GM19025 (cell line): Measurements from ENCODE around the gene CLDN22.
"Not testable (repeated sequence)": the region's sequence is repeated elsewhere in the genome, so short reads cannot be mapped to it uniquely, and the experiment has no call there.

Experiments
- ATAC-seq: cut with Tn5 transposase; IDR thresholded peaks from one replicate; pipeline ENCODE4 v1.9.1; 2021; ENCODE audit warnings: mild to moderate bottlenecking, low read depth, moderate library complexity; ENCODE audit not compliant: unreplicated experiment

CLDN22 gene

GRCh38 chr4:183324056-183324455, 4.0 kb upstream of the CLDN22 start:
- not testable (repeated sequence) for ATAC-seq

GRCh38 chr4:183323295-183323694, 3.2 kb upstream of the CLDN22 start:
- ATAC-seq: no peak

GRCh38 chr4:183322326-183322725, 2.2 kb upstream of the CLDN22 start, which contains the start of gene CLDN24:
Gene CLDN24, minus strand, starts transcription at chr4:183322426. Its CDS starts 0 bp downstream, at chr4:183322426.
- no peak for ATAC-seq

- no peak for ATAC-seq
Observed at GRCh38 chr4:183321516-183321915, 1.4 kb upstream of the CLDN22 start.

- no peak for ATAC-seq
Observed at GRCh38 chr4:183321079-183321478, 1.0 kb upstream of the CLDN22 start.

GRCh38 chr4:183318656-183319055, 1.4 kb downstream of the CLDN22 start:
- no peak for ATAC-seq

- no peak for ATAC-seq
Observed at GRCh38 chr4:183314806-183315205, 5.3 kb downstream of the CLDN22 start.

GRCh38 chr4:183314336-183314735, 5.7 kb downstream of the CLDN22 start:
- no peak for ATAC-seq

GRCh38 chr4:183312841-183313240, 7.2 kb downstream of the CLDN22 start:
- ATAC-seq: no peak

GRCh38 chr4:183306811-183307210, 13.3 kb downstream of the CLDN22 start:
- no peak for ATAC-seq

- ATAC-seq: peak; percentile 11
Observed at GRCh38 chr4:183304538-183304937, 15.5 kb downstream of the CLDN22 start.

- ATAC-seq: peak; percentile 71
Observed at GRCh38 chr4:183304067-183304466, 16.0 kb downstream of the CLDN22 start.

GRCh38 chr4:183303301-183303700, 16.8 kb downstream of the CLDN22 start:
- no peak for ATAC-seq

- ATAC-seq: no peak
Observed at GRCh38 chr4:183300655-183301054, 19.4 kb downstream of the CLDN22 start.

- no peak for ATAC-seq
Observed at GRCh38 chr4:183300070-183300469, 20.0 kb downstream of the CLDN22 start.

- ATAC-seq: no peak
Observed at GRCh38 chr4:183299464-183299863, 20.6 kb downstream of the CLDN22 start.

- ATAC-seq: peak; percentile 89
Observed at GRCh38 chr4:183297675-183298074, 22.4 kb downstream of the CLDN22 start.

GRCh38 chr4:183295711-183296110, 24.4 kb downstream of the CLDN22 start:
- no peak for ATAC-seq

GRCh38 chr4:183291070-183291469, 29.0 kb downstream of the CLDN22 start:
- ATAC-seq: no peak

- ATAC-seq: no peak
Observed at GRCh38 chr4:183289688-183290087, 30.4 kb downstream of the CLDN22 start.

GRCh38 chr4:183288955-183289354, 31.1 kb downstream of the CLDN22 start:
- ATAC-seq: no peak

GRCh38 chr4:183287677-183288076, 32.4 kb downstream of the CLDN22 start:
- ATAC-seq: peak; percentile 83

GRCh38 chr4:183287309-183287659, 32.8 kb downstream of the CLDN22 start:
- ATAC-seq: peak; percentile 71
